HEK293 (cell line): Measurements from ENCODE around the gene RNU7-1.

ENCODE experiments used
- FEZF1 ChIP-seq: fragments of 450-650 bp; formaldehyde crosslinking; IDR thresholded peaks from 2 replicates; pipeline ENCODE4 v1.5.1; 2016; ENCODE audit warnings: missing biosample characterization, missing genetic modification characterization
- GLI4 ChIP-seq: fragments of 450-650 bp; formaldehyde crosslinking; IDR thresholded peaks from 2 replicates; pipeline ENCODE4 v1.5.1; 2016; ENCODE audit warnings: missing biosample characterization, missing genetic modification characterization
- GLIS1 ChIP-seq: fragments of 450-650 bp; formaldehyde crosslinking; IDR thresholded peaks from 2 replicates; pipeline ENCODE4 v1.5.1; 2016; ENCODE audit warnings: missing biosample characterization, missing genetic modification characterization
- KLF8 ChIP-seq: fragments of 450-650 bp; formaldehyde crosslinking; IDR thresholded peaks from 2 replicates; pipeline ENCODE4 v1.5.1; 2016; ENCODE audit warnings: missing biosample characterization, missing genetic modification characterization
- MYNN ChIP-seq: fragments of 450-650 bp; formaldehyde crosslinking; IDR thresholded peaks from 2 replicates; pipeline ENCODE4 v1.5.1; 2016; ENCODE audit warnings: missing biosample characterization, missing genetic modification characterization, borderline replicate concordance
- MZF1 ChIP-seq: fragments of 450-650 bp; formaldehyde crosslinking; IDR thresholded peaks from 2 replicates; pipeline ENCODE4 v1.5.1; 2017; ENCODE audit warnings: missing biosample characterization, missing genetic modification characterization, borderline replicate concordance
- SCRT2 ChIP-seq: fragments of 450-650 bp; formaldehyde crosslinking; IDR thresholded peaks from 2 replicates; pipeline ENCODE4 v1.5.1; 2016; ENCODE audit warnings: missing biosample characterization, missing genetic modification characterization
- SP2 ChIP-seq: fragments of 450-650 bp; formaldehyde crosslinking; IDR thresholded peaks from 2 replicates; pipeline ENCODE4 v1.5.1; 2016; ENCODE audit warnings: missing biosample characterization, missing genetic modification characterization
- SP7 ChIP-seq: fragments of 450-650 bp; formaldehyde crosslinking; IDR thresholded peaks from 2 replicates; pipeline ENCODE4 v1.5.1; 2016; ENCODE audit warnings: missing biosample characterization, missing genetic modification characterization
- TRIM28 ChIP-seq: IDR thresholded peaks from 2 replicates; pipeline ENCODE4 v1.6.1; 2011; ENCODE audit warnings: low read length, control low read depth, borderline replicate concordance
- ZBTB1 ChIP-seq: fragments of 450-650 bp; formaldehyde crosslinking; IDR thresholded peaks from 2 replicates; pipeline ENCODE4 v1.5.1; 2016; ENCODE audit warnings: missing biosample characterization, missing genetic modification characterization
- ZBTB17 ChIP-seq: fragments of 450-650 bp; formaldehyde crosslinking; IDR thresholded peaks from 2 replicates; pipeline ENCODE4 v1.5.1; 2016; ENCODE audit warnings: missing biosample characterization, missing genetic modification characterization
- ZBTB48 ChIP-seq: fragments of 450-650 bp; formaldehyde crosslinking; IDR thresholded peaks from 2 replicates; pipeline ENCODE4 v1.5.1; 2016; ENCODE audit warnings: missing biosample characterization, missing genetic modification characterization
- ZFP37 ChIP-seq: fragments of 450-650 bp; formaldehyde crosslinking; IDR thresholded peaks from 2 replicates; pipeline ENCODE4 v1.5.1; 2016; ENCODE audit warnings: missing biosample characterization, missing genetic modification characterization
- ZNF114 ChIP-seq: fragments of 450-650 bp; formaldehyde crosslinking; IDR thresholded peaks from 2 replicates; pipeline ENCODE4 v1.5.0; 2017; ENCODE audit warnings: missing biosample characterization, missing genetic modification characterization
- ZNF121 ChIP-seq: fragments of 450-650 bp; formaldehyde crosslinking; IDR thresholded peaks from 2 replicates; pipeline ENCODE4 v1.5.1; 2016; ENCODE audit warnings: missing biosample characterization, missing genetic modification characterization
- ZNF175 ChIP-seq: fragments of 450-650 bp; formaldehyde crosslinking; IDR thresholded peaks from 2 replicates; pipeline ENCODE4 v1.5.1; 2016; ENCODE audit warnings: missing biosample characterization, missing genetic modification characterization
- ZNF184 ChIP-seq: fragments of 450-650 bp; IDR thresholded peaks from 2 replicates; pipeline ENCODE4 v1.5.1; 2018; ENCODE audit warnings: missing biosample characterization, mild to moderate bottlenecking, missing genetic modification characterization
- ZNF19 ChIP-seq: fragments of 450-650 bp; formaldehyde crosslinking; IDR thresholded peaks from 2 replicates; pipeline ENCODE4; 2016; ENCODE audit warnings: missing biosample characterization, missing genetic modification characterization, low read depth
- ZNF24 ChIP-seq: fragments of 450-650 bp; formaldehyde crosslinking; IDR thresholded peaks from 2 replicates; pipeline ENCODE4 v1.5.1; 2016; ENCODE audit warnings: missing biosample characterization, missing genetic modification characterization
- ZNF292 ChIP-seq: fragments of 450-650 bp; formaldehyde crosslinking; IDR thresholded peaks from 2 replicates; pipeline ENCODE4 v1.5.1; 2016; ENCODE audit warnings: low read depth, missing biosample characterization, missing genetic modification characterization, borderline replicate concordance
- ZNF302 ChIP-seq: fragments of 450-650 bp; formaldehyde crosslinking; IDR thresholded peaks from 2 replicates; pipeline ENCODE4 v1.5.1; 2016; ENCODE audit warnings: missing biosample characterization, missing genetic modification characterization, low read depth
- ZNF391 ChIP-seq: fragments of 450-650 bp; formaldehyde crosslinking; IDR thresholded peaks from 2 replicates; pipeline ENCODE4 v1.5.1; 2016; ENCODE audit warnings: low read depth, missing biosample characterization, missing genetic modification characterization, borderline replicate concordance
- ZNF610 ChIP-seq: fragments of 450-650 bp; formaldehyde crosslinking; IDR thresholded peaks from 2 replicates; pipeline ENCODE4 v1.5.1; 2016; ENCODE audit warnings: missing biosample characterization, missing genetic modification characterization, borderline replicate concordance
- ZNF624 ChIP-seq: fragments of 450-650 bp; formaldehyde crosslinking; IDR thresholded peaks from 2 replicates; pipeline ENCODE4 v1.5.1; 2017; ENCODE audit warnings: missing biosample characterization, missing genetic modification characterization
- ZNF626 ChIP-seq: fragments of 450-650 bp; sonication (Bioruptor Pico); formaldehyde crosslinking; IDR thresholded peaks from 2 replicates; pipeline ENCODE4 v1.5.1; 2018; ENCODE audit warnings: missing biosample characterization, missing genetic modification characterization, inconsistent platforms
- ZSCAN30 ChIP-seq: fragments of 450-650 bp; IDR thresholded peaks from 2 replicates; pipeline ENCODE4 v1.5.1; 2018; ENCODE audit warnings: missing biosample characterization, mild to moderate bottlenecking, missing genetic modification characterization, moderate library complexity
- ZXDB ChIP-seq: fragments of 450-650 bp; formaldehyde crosslinking; IDR thresholded peaks from 2 replicates; pipeline ENCODE4 v1.5.1; 2016; ENCODE audit warnings: missing biosample characterization, missing genetic modification characterization
- TF ChIP-seq, protein P1 (sequence below): fragments of 450-650 bp; formaldehyde crosslinking; IDR thresholded peaks from 2 replicates; pipeline ENCODE4 v1.5.1; 2017; ENCODE audit warnings: missing biosample characterization, mild to moderate bottlenecking, missing genetic modification characterization, moderate library complexity
- TF ChIP-seq, protein P2 (sequence below): fragments of 450-650 bp; formaldehyde crosslinking; IDR thresholded peaks from 2 replicates; pipeline ENCODE4 v1.5.1; 2017; ENCODE audit warnings: missing biosample characterization, missing genetic modification characterization
- TF ChIP-seq, protein P3 (sequence below): fragments of 450-650 bp; IDR thresholded peaks from 2 replicates; pipeline ENCODE4 v1.5.1; 2018; ENCODE audit warnings: missing biosample characterization, missing genetic modification characterization
- TF ChIP-seq, protein P4 (sequence below): fragments of 450-650 bp; formaldehyde crosslinking; IDR thresholded peaks from 2 replicates; pipeline ENCODE4 v1.5.1; 2016; ENCODE audit warnings: missing biosample characterization, missing genetic modification characterization
- TF ChIP-seq, protein P5 (sequence below): fragments of 450-650 bp; formaldehyde crosslinking; IDR thresholded peaks from 2 replicates; pipeline ENCODE4 v1.5.1; 2016; ENCODE audit warnings: missing biosample characterization, missing genetic modification characterization

Gene RNU7-1

DNA sequence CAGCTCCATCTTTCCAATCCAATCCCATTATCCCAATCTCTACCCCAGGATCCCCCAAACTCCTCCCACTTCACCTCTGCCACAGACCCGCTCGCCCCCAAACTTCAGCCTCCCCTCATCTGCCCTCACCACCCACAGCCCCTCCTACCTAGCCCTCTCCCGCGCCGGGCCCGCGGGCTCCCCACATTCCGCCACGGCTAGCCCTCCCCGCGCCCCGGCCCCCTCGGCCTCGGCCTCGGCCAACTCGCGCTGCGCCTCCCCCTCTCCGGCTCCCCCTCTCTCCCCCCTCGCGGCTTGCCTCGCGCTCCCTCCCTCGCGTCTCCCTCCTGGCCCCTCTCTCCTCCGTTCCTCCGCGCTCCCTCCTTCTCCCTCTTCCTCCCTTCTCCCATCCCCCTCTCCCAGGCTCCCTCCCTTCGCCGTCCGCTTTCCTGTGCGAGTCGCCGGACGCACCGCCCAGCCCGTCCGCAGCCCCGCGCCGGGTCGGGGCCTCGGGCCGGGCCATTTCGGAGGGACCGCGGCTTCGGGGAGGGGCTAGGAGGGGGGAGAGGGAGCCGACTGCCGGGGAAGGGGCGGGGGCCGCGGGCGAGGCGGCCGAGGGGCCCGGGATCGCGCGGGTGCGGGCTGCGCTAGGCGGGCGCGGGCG is 16.1 kb upstream of the RNU7-1 start, which contains the start of gene ATN1 (continued):
- TF ChIP-seq, protein P1, sequence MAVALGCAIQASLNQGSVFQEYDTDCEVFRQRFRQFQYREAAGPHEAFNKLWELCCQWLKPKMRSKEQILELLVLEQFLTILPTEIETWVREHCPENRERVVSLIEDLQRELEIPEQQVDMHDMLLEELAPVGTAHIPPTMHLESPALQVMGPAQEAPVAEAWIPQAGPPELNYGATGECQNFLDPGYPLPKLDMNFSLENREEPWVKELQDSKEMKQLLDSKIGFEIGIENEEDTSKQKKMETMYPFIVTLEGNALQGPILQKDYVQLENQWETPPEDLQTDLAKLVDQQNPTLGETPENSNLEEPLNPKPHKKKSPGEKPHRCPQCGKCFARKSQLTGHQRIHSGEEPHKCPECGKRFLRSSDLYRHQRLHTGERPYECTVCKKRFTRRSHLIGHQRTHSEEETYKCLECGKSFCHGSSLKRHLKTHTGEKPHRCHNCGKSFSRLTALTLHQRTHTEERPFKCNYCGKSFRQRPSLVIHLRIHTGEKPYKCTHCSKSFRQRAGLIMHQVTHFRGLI (tag by site-specific recombination), result no peak
- TF ChIP-seq ZSCAN30 (tag by site-specific recombination), result no peak
- no peak for TF ChIP-seq SCRT2 (tag by site-specific recombination)
- TF ChIP-seq GLIS1 (tag by site-specific recombination), result peak; percentile 89
- no peak for TF ChIP-seq ZNF24 (tag by site-specific recombination)
- no peak for TF ChIP-seq TRIM28
- TF ChIP-seq ZNF610 (tag by site-specific recombination), result 0 out of 2 replicates have a peak, but pooled peaks have one; percentile 17
- TF ChIP-seq ZBTB17 (tag by site-specific recombination), result peak; percentile 82
- TF ChIP-seq, protein P2, sequence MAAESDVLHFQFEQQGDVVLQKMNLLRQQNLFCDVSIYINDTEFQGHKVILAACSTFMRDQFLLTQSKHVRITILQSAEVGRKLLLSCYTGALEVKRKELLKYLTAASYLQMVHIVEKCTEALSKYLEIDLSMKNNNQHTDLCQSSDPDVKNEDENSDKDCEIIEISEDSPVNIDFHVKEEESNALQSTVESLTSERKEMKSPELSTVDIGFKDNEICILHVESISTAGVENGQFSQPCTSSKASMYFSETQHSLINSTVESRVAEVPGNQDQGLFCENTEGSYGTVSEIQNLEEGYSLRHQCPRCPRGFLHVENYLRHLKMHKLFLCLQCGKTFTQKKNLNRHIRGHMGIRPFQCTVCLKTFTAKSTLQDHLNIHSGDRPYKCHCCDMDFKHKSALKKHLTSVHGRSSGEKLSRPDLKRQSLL, result no peak
- TF ChIP-seq SP7 (tag by site-specific recombination), result 0 out of 2 replicates have a peak, but pooled peaks have one; percentile 58
- TF ChIP-seq ZNF114 (tag by site-specific recombination), result no peak
- no peak for TF ChIP-seq MYNN (tag by site-specific recombination)
- TF ChIP-seq ZFP37 (tag by site-specific recombination), result 0 out of 2 replicates have a peak, but pooled peaks have one; percentile 34
- TF ChIP-seq ZNF184, result no peak
- TF ChIP-seq ZNF292 (tag by site-specific recombination), result no peak
- TF ChIP-seq ZNF626, result no peak
- no peak for TF ChIP-seq ZNF624 (tag by site-specific recombination)
- peak; percentile 80 for TF ChIP-seq ZBTB48 (tag by site-specific recombination)
- TF ChIP-seq, protein P3, sequence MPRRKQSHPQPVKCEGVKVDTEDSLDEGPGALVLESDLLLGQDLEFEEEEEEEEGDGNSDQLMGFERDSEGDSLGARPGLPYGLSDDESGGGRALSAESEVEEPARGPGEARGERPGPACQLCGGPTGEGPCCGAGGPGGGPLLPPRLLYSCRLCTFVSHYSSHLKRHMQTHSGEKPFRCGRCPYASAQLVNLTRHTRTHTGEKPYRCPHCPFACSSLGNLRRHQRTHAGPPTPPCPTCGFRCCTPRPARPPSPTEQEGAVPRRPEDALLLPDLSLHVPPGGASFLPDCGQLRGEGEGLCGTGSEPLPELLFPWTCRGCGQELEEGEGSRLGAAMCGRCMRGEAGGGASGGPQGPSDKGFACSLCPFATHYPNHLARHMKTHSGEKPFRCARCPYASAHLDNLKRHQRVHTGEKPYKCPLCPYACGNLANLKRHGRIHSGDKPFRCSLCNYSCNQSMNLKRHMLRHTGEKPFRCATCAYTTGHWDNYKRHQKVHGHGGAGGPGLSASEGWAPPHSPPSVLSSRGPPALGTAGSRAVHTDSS (tag by site-specific recombination), result no peak
- TF ChIP-seq ZNF19 (tag by site-specific recombination), result no peak
- peak; percentile 94 for TF ChIP-seq KLF8 (tag by site-specific recombination)
- peak; percentile 87; the same call in 1 of the 2 replicates for TF ChIP-seq ZNF391 (tag by site-specific recombination)
- no peak for TF ChIP-seq ZNF175
- TF ChIP-seq ZXDB (tag by site-specific recombination), result peak; percentile 72
- TF ChIP-seq ZNF121 (tag by site-specific recombination), result no peak; the same call in 1 of the 2 replicates
- no peak for TF ChIP-seq ZNF302 (tag by site-specific recombination)
- TF ChIP-seq SP2 (tag by site-specific recombination), result peak; percentile 72
- TF ChIP-seq, protein P4, sequence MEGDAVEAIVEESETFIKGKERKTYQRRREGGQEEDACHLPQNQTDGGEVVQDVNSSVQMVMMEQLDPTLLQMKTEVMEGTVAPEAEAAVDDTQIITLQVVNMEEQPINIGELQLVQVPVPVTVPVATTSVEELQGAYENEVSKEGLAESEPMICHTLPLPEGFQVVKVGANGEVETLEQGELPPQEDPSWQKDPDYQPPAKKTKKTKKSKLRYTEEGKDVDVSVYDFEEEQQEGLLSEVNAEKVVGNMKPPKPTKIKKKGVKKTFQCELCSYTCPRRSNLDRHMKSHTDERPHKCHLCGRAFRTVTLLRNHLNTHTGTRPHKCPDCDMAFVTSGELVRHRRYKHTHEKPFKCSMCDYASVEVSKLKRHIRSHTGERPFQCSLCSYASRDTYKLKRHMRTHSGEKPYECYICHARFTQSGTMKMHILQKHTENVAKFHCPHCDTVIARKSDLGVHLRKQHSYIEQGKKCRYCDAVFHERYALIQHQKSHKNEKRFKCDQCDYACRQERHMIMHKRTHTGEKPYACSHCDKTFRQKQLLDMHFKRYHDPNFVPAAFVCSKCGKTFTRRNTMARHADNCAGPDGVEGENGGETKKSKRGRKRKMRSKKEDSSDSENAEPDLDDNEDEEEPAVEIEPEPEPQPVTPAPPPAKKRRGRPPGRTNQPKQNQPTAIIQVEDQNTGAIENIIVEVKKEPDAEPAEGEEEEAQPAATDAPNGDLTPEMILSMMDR (tag by site-specific recombination), result 0 out of 2 replicates have a peak, but pooled peaks have one; percentile 38
- TF ChIP-seq, protein P5, sequence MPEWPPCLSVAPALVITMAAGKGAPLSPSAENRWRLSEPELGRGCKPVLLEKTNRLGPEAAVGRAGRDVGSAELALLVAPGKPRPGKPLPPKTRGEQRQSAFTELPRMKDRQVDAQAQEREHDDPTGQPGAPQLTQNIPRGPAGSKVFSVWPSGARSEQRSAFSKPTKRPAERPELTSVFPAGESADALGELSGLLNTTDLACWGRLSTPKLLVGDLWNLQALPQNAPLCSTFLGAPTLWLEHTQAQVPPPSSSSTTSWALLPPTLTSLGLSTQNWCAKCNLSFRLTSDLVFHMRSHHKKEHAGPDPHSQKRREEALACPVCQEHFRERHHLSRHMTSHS (tag by site-specific recombination), result no peak
- 0 out of 2 replicates have a peak, but pooled peaks have one; percentile 52 for TF ChIP-seq GLI4 (tag by site-specific recombination)
- peak; percentile 11; the same call in 1 of the 2 replicates for TF ChIP-seq FEZF1 (tag by site-specific recombination)
- 0 out of 2 replicates have a peak, but pooled peaks have one; percentile 62 for TF ChIP-seq ZBTB1
- TF ChIP-seq MZF1 (tag by site-specific recombination), result no peak
